Measurements from ENCODE around the gene SNX8. TPM values are rescaled to one million over a fixed set of nuclear protein-coding genes. Genes with fewer than 3 reads are reported as not detected.

Gene SNX8
- total RNA-seq, 4 donors from 2014 or later = 16.0 to 63.3 (median 31.6) TPM

GRCh38 chr7:2225336-2225735, 88.9 kb downstream of the SNX8 start:
- TF ChIP-seq CTCF (IDR thresholded peaks at IDR 0.05; ENCODE audit: low read depth) = no peak

DNA sequence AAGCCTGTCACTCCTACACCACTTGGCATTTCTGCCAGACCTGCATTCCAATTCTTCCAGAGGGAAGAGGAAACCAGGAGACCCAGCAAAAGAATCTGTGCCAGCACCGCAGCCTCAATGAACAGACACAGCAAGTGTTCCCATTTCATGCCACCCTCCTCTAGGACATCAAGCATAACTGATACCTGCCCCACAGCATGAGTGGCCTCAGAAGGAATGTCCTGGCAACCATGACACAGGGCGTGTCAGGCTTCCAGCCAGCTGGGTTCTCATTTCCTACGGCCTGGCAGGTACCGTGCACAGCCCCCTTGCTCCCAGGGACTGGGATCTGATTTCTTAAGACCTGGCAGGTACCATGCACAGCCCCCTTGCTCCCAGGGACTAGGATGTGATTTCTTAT, 89.3 kb downstream of the SNX8 start:
- no peak for TF ChIP-seq CTCF (IDR thresholded peaks at IDR 0.05; ENCODE audit: low read depth)

DNA sequence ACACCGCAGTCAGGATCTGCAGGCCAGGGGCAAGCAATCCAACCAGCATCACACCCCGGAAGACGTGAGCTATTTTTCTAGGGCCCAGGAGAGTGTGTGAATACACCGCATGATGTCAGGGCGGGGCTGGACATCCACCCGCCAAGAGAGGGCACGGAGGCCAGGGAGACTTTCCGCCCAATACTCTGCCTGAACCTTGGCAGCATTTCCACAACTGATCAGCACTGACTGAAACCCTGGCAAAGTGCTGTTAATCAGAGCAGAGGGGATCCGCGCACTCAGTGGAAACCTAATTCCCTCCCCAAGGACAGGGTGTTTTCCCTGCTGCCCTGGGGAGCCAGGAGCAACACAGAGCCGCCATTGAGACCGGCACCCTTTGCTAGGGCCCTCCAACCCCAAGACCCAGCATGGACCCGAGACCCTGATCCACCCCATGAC, 89.7 kb downstream of the SNX8 start:
- TF ChIP-seq CTCF (IDR thresholded peaks at IDR 0.05; ENCODE audit: low read depth) = no peak

DNA sequence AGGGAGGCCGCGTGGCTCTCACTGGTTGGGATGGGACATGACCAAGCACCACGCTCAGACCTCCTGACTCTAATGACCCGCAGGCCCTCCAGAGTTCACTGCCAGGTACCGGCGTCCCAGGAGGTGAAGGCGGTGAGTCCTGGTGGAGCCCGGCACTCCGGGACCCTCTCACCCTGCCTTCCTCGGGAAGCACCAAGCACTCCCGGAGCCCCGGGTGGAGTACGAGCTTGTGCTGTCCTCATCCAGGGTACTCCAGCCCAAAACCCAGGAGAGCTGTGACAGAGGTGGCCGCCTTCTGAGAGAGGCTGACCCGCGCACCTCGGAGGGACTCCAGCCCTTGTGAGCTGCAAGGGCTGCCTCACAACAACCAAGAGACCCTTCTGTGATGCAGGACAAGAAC, 90.9 kb downstream of the SNX8 start:
- no peak for TF ChIP-seq CTCF (IDR thresholded peaks at IDR 0.05; ENCODE audit: low read depth)

DNA sequence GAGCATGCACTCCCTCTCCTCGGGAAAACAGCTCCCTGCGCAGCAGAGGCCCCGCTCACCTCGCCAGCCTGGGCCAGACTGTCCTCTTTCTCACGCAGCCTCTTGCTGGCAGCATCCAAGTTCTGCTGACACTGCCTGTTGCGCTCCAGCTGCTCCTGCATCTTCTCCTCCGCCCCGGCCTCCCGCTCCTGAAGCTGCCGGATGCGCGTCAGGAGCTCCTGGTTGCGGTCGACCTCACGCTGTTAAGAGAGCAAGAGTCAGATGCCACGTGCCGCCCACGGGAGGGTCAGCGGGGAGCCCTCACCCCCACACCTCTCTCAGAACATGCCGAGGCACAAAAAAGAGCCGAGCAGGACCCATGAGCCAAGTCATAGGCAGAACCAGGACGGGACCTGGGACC, 91.7 kb downstream of the SNX8 start:
- no peak for TF ChIP-seq CTCF (IDR thresholded peaks at IDR 0.05; ENCODE audit: low read depth)

DNA sequence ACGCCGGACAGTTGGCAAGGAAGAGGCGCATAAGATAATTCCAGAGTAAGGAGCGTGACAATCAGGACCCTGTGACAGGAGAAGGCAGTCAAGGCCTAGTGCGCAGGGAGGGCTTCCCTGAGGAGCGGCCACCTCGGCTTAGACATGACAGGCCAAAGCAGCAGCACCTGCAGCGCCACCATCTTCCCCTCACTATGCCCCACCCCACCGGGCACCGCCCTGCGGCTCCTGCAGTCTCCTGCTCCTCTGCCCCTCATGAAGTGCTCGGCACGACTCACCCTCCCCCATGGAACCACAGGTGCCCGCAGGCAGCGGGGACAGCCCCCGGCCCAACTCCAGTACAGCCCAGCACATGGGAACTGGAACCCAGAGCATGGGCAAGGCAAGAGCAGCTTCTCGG, 93.3 kb downstream of the SNX8 start:
- TF ChIP-seq CTCF (IDR thresholded peaks at IDR 0.05; ENCODE audit: low read depth) = no peak

DNA sequence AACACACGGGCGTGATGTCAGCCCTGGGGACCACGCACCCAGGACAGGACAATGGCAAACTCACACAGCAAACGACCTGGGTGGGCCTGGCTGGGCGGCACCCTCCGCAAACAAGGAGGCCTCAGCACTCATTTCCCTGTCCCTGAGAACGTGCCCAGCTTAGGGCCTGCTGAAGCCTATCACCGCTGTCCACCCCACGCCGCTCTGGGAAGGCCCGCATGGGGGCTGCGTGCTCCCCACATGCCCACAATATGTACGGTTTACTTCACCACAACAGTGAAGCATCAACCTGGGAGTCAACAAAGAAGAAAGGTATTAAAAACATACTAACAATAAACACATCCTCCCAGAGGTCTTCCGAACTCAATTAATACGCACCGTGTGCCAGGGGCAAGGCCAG, 93.7 kb downstream of the SNX8 start:
- TF ChIP-seq CTCF (IDR thresholded peaks at IDR 0.05; ENCODE audit: low read depth) = no peak

Data from subcutaneous adipose tissue (tissue), 4 donors.